DND-41 (cell line): ENCODE measurements around the gene RASGEF1B.

Experiments
- CTCF ChIP-seq: IDR thresholded peaks from 2 replicates; pipeline ENCODE4 v1.5.1; 2012; ENCODE audit warnings: borderline replicate concordance, low read length, moderate library complexity, mild to moderate bottlenecking; ENCODE audit not compliant: poor library complexity, severe bottlenecking; ENCODE audit errors: extremely low read depth
- EZH2 ChIP-seq: IDR thresholded peaks from 3 replicates; pipeline ENCODE4 v1.6.1; 2012; ENCODE audit warnings: borderline replicate concordance, low read depth, mild to moderate bottlenecking, moderate library complexity, low read length, inconsistent platforms; ENCODE audit not compliant: severe bottlenecking

- TF ChIP-seq EZH2: no peak
- no peak for TF ChIP-seq CTCF
These were observed 10.6 kb upstream of the RASGEF1B start for GRCh38 chr4:81482326-81482725.
